PC-9 (cell line): ENCODE measurements around the gene MARVELD2.
A peak's percentile ranks its signal among the peaks of the same experiment; 100 is the strongest.

ENCODE experiments used
- EZH2 ChIP-seq: fragments of 200-600 bp; sonication (generic); IDR thresholded peaks from 2 replicates; pipeline ENCODE4 v1.8.0; 2017; ENCODE audit warnings: antibody characterized with exemption, low read depth
- TF ChIP-seq, protein P1 (sequence below): fragments of 200-600 bp; sonication (generic); conservative IDR thresholded peaks from 2 replicates; pipeline ENCODE4 v1.6.1; 2017; ENCODE audit warnings: mixed run types, antibody characterized with exemption, mild to moderate bottlenecking, moderate library complexity

DNA sequence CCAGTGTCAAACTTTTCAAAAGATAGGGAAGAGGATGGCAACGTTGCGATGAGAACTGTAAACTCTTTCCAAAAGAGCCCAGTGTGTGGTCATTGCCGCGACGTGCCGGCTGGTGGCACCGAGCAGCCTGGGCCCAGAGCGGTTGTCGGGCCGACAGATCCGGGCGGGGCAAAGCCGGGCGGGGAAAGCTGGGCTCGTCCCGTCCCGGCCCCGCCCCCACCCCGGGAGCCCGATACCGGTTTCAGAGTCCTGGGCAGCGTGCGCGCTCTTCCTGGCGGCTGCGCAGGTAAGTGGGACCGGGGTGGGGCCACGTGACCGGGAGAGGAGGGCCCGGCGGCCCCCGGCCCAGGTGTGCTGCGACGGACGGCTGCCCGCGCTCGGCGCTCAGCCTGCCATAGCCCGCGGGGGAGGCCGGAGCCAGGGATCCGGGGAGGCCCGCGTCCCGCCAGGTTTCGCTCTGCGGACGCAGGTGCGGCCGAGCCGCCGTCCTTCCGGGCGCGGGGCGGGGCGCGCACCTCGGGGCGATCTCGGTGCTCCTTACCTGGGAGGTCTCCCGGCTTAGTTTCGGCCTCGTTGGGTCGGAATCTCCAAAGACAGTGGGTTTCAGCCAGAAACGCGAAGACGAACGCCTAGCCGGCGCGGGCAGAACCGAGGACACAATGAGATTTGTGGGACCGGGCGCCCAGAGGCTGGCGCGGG is at the start of gene MARVELD2:
- TF ChIP-seq, protein P1, sequence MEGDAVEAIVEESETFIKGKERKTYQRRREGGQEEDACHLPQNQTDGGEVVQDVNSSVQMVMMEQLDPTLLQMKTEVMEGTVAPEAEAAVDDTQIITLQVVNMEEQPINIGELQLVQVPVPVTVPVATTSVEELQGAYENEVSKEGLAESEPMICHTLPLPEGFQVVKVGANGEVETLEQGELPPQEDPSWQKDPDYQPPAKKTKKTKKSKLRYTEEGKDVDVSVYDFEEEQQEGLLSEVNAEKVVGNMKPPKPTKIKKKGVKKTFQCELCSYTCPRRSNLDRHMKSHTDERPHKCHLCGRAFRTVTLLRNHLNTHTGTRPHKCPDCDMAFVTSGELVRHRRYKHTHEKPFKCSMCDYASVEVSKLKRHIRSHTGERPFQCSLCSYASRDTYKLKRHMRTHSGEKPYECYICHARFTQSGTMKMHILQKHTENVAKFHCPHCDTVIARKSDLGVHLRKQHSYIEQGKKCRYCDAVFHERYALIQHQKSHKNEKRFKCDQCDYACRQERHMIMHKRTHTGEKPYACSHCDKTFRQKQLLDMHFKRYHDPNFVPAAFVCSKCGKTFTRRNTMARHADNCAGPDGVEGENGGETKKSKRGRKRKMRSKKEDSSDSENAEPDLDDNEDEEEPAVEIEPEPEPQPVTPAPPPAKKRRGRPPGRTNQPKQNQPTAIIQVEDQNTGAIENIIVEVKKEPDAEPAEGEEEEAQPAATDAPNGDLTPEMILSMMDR: peak; percentile 49
- TF ChIP-seq EZH2: no peak
